Lung (tissue), 12 donors: ENCODE data around the gene ANKRD33B. TPM values are rescaled to one million over a fixed set of nuclear protein-coding genes. Genes with fewer than 3 reads are reported as not detected.

Experiments
- ATAC-seq: fragments of 200-7000 bp; cut with Tn5 transposase; one replicate; pipeline ENCODE4 v1.9.1; 2020; ENCODE audit warnings: moderate number of reproducible peaks; ENCODE audit not compliant: insufficient read depth, low FRiP score
- DNase-seq, 3 donors: peaks; one replicate each; pipeline ENCODE4 v3.0.0-alpha.2; 2013 to 2017
- H3K27ac ChIP-seq, 2 donors: one replicate each; pipeline ENCODE4 v1.5.1; 2013; ENCODE audit warnings: mild to moderate bottlenecking in 2 of 2, moderate library complexity in 2 of 2, control low read depth in 1 of 2, inconsistent platforms in 1 of 2, low read depth in 1 of 2, low read length in 1 of 2
- H3K27me3 ChIP-seq, 3 donors: one replicate each; pipeline ENCODE4 v1.5.1; 2013; ENCODE audit warnings: low read length in 2 of 3; ENCODE audit not compliant: control insufficient read depth in 3 of 3, insufficient read depth in 3 of 3
- H3K36me3 ChIP-seq, 4 donors: one replicate each; pipeline ENCODE4 v1.5.1; 2013; ENCODE audit warnings: low read length in 4 of 4, mild to moderate bottlenecking in 1 of 4, moderate library complexity in 1 of 4; ENCODE audit not compliant: control insufficient read depth in 4 of 4, insufficient read depth in 4 of 4
- H3K4me1 ChIP-seq, 5 donors: one replicate each; pipeline ENCODE4 v1.5.1; 2013; ENCODE audit warnings: low read length in 5 of 5, mild to moderate bottlenecking in 2 of 5, moderate library complexity in 1 of 5; ENCODE audit not compliant: control insufficient read depth in 5 of 5, insufficient read depth in 5 of 5
- H3K4me3 ChIP-seq: one replicate; pipeline ENCODE4 v1.5.1; 2013; ENCODE audit warnings: mild to moderate bottlenecking, control low read depth, moderate library complexity
- H3K9ac ChIP-seq, 2 donors: one replicate each; pipeline ENCODE4 v1.5.1; 2013; ENCODE audit warnings: low read length in 2 of 2, control low read depth in 1 of 2; ENCODE audit not compliant: insufficient read depth in 1 of 2
- H3K9me3 ChIP-seq, 4 donors: one replicate each; pipeline ENCODE4 v1.5.1; 2013; ENCODE audit warnings: low read length in 3 of 4, mild to moderate bottlenecking in 1 of 4, moderate library complexity in 1 of 4; ENCODE audit not compliant: control insufficient read depth in 4 of 4, insufficient read depth in 3 of 4
- CTCF ChIP-seq: IDR thresholded peaks from 2 replicates; pipeline ENCODE4 v1.5.1; 2012; ENCODE audit warnings: mild to moderate bottlenecking; ENCODE audit errors: control extremely low read depth, extremely low read depth
- WGBS, 2 donors: extraction: QIAGEN DNeasy Blood & Tissue Kit; methylation state at CpG; one replicate each; pipeline ENCODE4 v1.1.7; 2013; 5-methylcytosine and 5-hydroxymethylcytosine counted together
- polyA plus RNA-seq, 2 donors: library from polyadenylated mRNA; stranded (reverse); fragments of 200-250 nt; gene quantifications; one replicate each; pipeline ENCODE4 v1.2.1, GENCODE V29; 2013
- total RNA-seq, 2 donors: library from RNA; depleted of rRNA in 1 of 2; stranded (reverse); fragments of >200 nt in 1 of 2; gene quantifications; one replicate each; pipeline ENCODE4 v1.2.1, GENCODE V29; 2014 to 2021
- donor health status: control.
- donor health status: control.
- donor health status: Bipolar disorder and iron deficiency.
- donor health status: healthy.
- donor health status: DM: yes; HTN: yes; CAD: no.

The ANKRD33B gene
- total and polyA plus RNA-seq, 4 donors, result 1.0 to 6.3 (median 2.1) TPM

- ATAC-seq (no peak), DNase-seq (no peak)
- Histone ChIP-seq H3K4me3 (no peak overlapping the region), H3K4me1 (peaks cover 0 to 8% (median 0%) of the 10 kb centered on the region in 5 donors), H3K27ac (no peak overlapping the region), H3K9me3 (no peaks in the 10 kb centered on the region), H3K27me3 (no peaks in the 10 kb centered on the region), H3K9ac (no peak overlapping the region), H3K36me3 (no peaks in the 10 kb centered on the region)
- TF ChIP-seq CTCF, result no peak
- WGBS, 2 donors, result 26 to 63% methylated on average over 1 of the region's 1 CpG
These were observed 58.0 kb downstream of the ANKRD33B start for GRCh38 chr5:10621832-10622231.

- no peaks in the 10 kb centered on the region for H3K9me3 ChIP-seq
- DNase-seq (no peak), ATAC-seq (no peak)
- peaks cover 0 to 18% (median 1%) of the 10 kb centered on the region in 5 donors for H3K4me1 ChIP-seq
- no peaks in the 10 kb centered on the region for H3K36me3 ChIP-seq
- no peak overlapping the region for H3K4me3 ChIP-seq
- no peaks in the 10 kb centered on the region for H3K27me3 ChIP-seq
- no peak overlapping the region for H3K9ac ChIP-seq
- 69 to 73% methylated on average over 4 of the region's 4 CpGs for WGBS, 2 donors
- TF ChIP-seq CTCF, result no peak
- no peak overlapping the region for H3K27ac ChIP-seq
These were observed 58.9 kb downstream of the ANKRD33B start for GRCh38 chr5:10622810-10623209.

- no peak for DNase-seq
These were observed 59.5 kb downstream of the ANKRD33B start for GRCh38 chr5:10623305-10623910.

More at GRCh38 chr5:10623305-10623910, 59.5 kb downstream of the ANKRD33B start:
- WGBS, 2 donors, result 91 to 92% methylated on average over 10 of the region's 10 CpGs
- no peak for TF ChIP-seq CTCF
- Histone ChIP-seq H3K4me1 (peaks cover 0 to 18% (median 1%) of the 10 kb centered on the region in 5 donors), H3K9ac (no peak overlapping the region), H3K4me3 (no peak overlapping the region), H3K27ac (no peak overlapping the region), H3K36me3 (no peaks in the 10 kb centered on the region), H3K9me3 (no peaks in the 10 kb centered on the region), H3K27me3 (no peaks in the 10 kb centered on the region)
- ATAC-seq, result no peak
